Ectodermal cell (in vitro differentiated cells): Measurements from ENCODE around the gene SH3TC1.

Source experiments
- H3K27ac ChIP-seq: 2 replicates; pipeline ENCODE4 v1.7.0; 2013; ENCODE audit warnings: mild to moderate bottlenecking, low read depth, low read length; ENCODE audit not compliant: insufficient read depth, poor library complexity, severe bottlenecking
- H3K27me3 ChIP-seq: 2 replicates; pipeline ENCODE4 v1.7.0; 2013; ENCODE audit warnings: mild to moderate bottlenecking, low read length; ENCODE audit not compliant: insufficient read depth, control insufficient read depth, poor library complexity, severe bottlenecking
- H3K36me3 ChIP-seq: one replicate; pipeline ENCODE4 v1.7.0; 2013; ENCODE audit warnings: low read length; ENCODE audit not compliant: control insufficient read depth, insufficient read depth
- H3K4me1 ChIP-seq: one replicate; pipeline ENCODE4 v1.7.0; 2013; ENCODE audit warnings: low read length; ENCODE audit not compliant: control insufficient read depth, insufficient read depth
- H3K4me3 ChIP-seq: 2 replicates; pipeline ENCODE4 v1.7.0; 2013; ENCODE audit warnings: low read depth, low read length, control low read depth; ENCODE audit not compliant: insufficient read depth
- H3K9me3 ChIP-seq: 2 replicates; pipeline ENCODE4 v1.7.0; 2013; ENCODE audit warnings: mild to moderate bottlenecking, low read length, moderate library complexity; ENCODE audit not compliant: control insufficient read depth
- WGBS, 2 experiments: methylation state at CpG; one replicate each; pipeline ENCODE4 v1.1.7; 2013; ENCODE audit warnings: missing lambda C conversion rate in 2 of 2; 5-methylcytosine and 5-hydroxymethylcytosine counted together

Gene SH3TC1

GRCh38 chr4:8221985-8222384 lies 22.9 kb downstream of the SH3TC1 start:
- H3K36me3 ChIP-seq, result no peaks in the 10 kb centered on the region
- no peaks in the 10 kb centered on the region for H3K9me3 ChIP-seq
- H3K4me1 ChIP-seq, result peaks cover 15% of the 10 kb centered on the region
- no peak overlapping the region for H3K4me3 ChIP-seq
- H3K27ac ChIP-seq, result no peak overlapping the region
- no peaks in the 10 kb centered on the region for H3K27me3 ChIP-seq

GRCh38 chr4:8222609-8223388 lies 23.7 kb downstream of the SH3TC1 start:
- Histone ChIP-seq H3K4me3 (no peak overlapping the region), H3K9me3 (no peaks in the 10 kb centered on the region), H3K4me1 (peaks cover 15% of the 10 kb centered on the region), H3K27me3 (no peaks in the 10 kb centered on the region), H3K27ac (no peak overlapping the region), H3K36me3 (no peaks in the 10 kb centered on the region)
- 92 to 93% methylated on average over 14 to 15 of the region's 15 CpGs for WGBS, 2 experiments

GRCh38 chr4:8224267-8224974 lies 25.3 kb downstream of the SH3TC1 start:
- 93 to 94% methylated on average over 12 of the region's 12 CpGs for WGBS, 2 experiments
- peaks cover 19% of the 10 kb centered on the region for H3K4me1 ChIP-seq
- no peak overlapping the region for H3K27ac ChIP-seq
- H3K36me3 ChIP-seq, result no peaks in the 10 kb centered on the region
- no peaks in the 10 kb centered on the region for H3K27me3 ChIP-seq
- no peak overlapping the region for H3K4me3 ChIP-seq
- no peaks in the 10 kb centered on the region for H3K9me3 ChIP-seq

- Histone ChIP-seq H3K27me3 (no peaks in the 10 kb centered on the region), H3K9me3 (no peaks in the 10 kb centered on the region), H3K4me1 (peaks cover 19% of the 10 kb centered on the region), H3K4me3 (no peak overlapping the region), H3K36me3 (no peaks in the 10 kb centered on the region), H3K27ac (no peak overlapping the region)
- 89 to 90% methylated on average over 12 of the region's 12 CpGs for WGBS, 2 experiments
Measured at GRCh38 chr4:8224975-8225625, 26.0 kb downstream of the SH3TC1 start.

- H3K36me3 ChIP-seq, result no peaks in the 10 kb centered on the region
- no peak overlapping the region for H3K4me3 ChIP-seq
- H3K4me1 ChIP-seq, result peaks cover 19% of the 10 kb centered on the region
- WGBS, 2 experiments, result 22 to 28% methylated on average over 10 of the region's 10 CpGs
- no peaks in the 10 kb centered on the region for H3K9me3 ChIP-seq
- no peaks in the 10 kb centered on the region for H3K27me3 ChIP-seq
- no peak overlapping the region for H3K27ac ChIP-seq
Measured at GRCh38 chr4:8225706-8226443, 26.8 kb downstream of the SH3TC1 start.

- H3K36me3 ChIP-seq, result no peaks in the 10 kb centered on the region
- H3K4me1 ChIP-seq, result peaks cover 19% of the 10 kb centered on the region
- no peak overlapping the region for H3K27ac ChIP-seq
- no peaks in the 10 kb centered on the region for H3K27me3 ChIP-seq
- H3K9me3 ChIP-seq, result no peaks in the 10 kb centered on the region
- WGBS, 2 experiments, result 95% methylated on average over 31 of the region's 31 CpGs
- H3K4me3 ChIP-seq, result no peak overlapping the region
Measured at GRCh38 chr4:8227201-8227770, 28.2 kb downstream of the SH3TC1 start.

- Histone ChIP-seq H3K4me1 (peaks cover 19% of the 10 kb centered on the region), H3K9me3 (no peaks in the 10 kb centered on the region), H3K27me3 (no peaks in the 10 kb centered on the region), H3K36me3 (no peaks in the 10 kb centered on the region), H3K27ac (no peak overlapping the region), H3K4me3 (no peak overlapping the region)
- 94% methylated on average over 27 of the region's 27 CpGs for WGBS, 2 experiments
Measured at GRCh38 chr4:8227771-8228318, 28.8 kb downstream of the SH3TC1 start.

GRCh38 chr4:8228319-8229250 lies 29.5 kb downstream of the SH3TC1 start:
- Histone ChIP-seq H3K27me3 (no peaks in the 10 kb centered on the region), H3K4me3 (no peak overlapping the region), H3K9me3 (no peaks in the 10 kb centered on the region), H3K27ac (no peak overlapping the region), H3K36me3 (no peaks in the 10 kb centered on the region), H3K4me1 (peaks cover 19% of the 10 kb centered on the region)
- WGBS, 2 experiments, result 88 to 89% methylated on average over 39 of the region's 39 CpGs
